Measurements from ENCODE around the gene KIF21B. TPM values are rescaled to one million over a fixed set of nuclear protein-coding genes. Genes with fewer than 3 reads are reported as not detected.

KIF21B gene
- total and polyA plus RNA-seq, 9 donors, result 0.57 to 1.9 (median 0.88) TPM

- DNase-seq, result no peak
- 55 to 67% (median 56%) methylated on average over 4 of the region's 4 CpGs for WGBS, 3 donors
- H3K9me3 ChIP-seq, result no peaks in the 10 kb centered on the region
Measured at GRCh38 chr1:201068976-201069375, 45.5 kb upstream of the KIF21B start.

GRCh38 chr1:201066986-201067385 is 43.5 kb upstream of the KIF21B start:
- no peaks in the 10 kb centered on the region for H3K36me3 ChIP-seq
- no peaks in the 10 kb centered on the region for H3K27me3 ChIP-seq
- whole genome bisulfite sequencing, 3 donors, result 83 to 93% (median 84%) methylated on average over 4 of the region's 4 CpGs
- no peak for TF ChIP-seq POLR2A (IDR thresholded peaks at IDR 0.05)
- no peak for TF ChIP-seq CTCF (IDR thresholded peaks at IDR 0.05)
- no peak for TF ChIP-seq EP300 (IDR thresholded peaks at IDR 0.05)
- H3K9me3 ChIP-seq, result no peaks in the 10 kb centered on the region
- no peak overlapping the region for H3K4me3 ChIP-seq
- no peak overlapping the region for H3K27ac ChIP-seq
- intact Hi-C loops (cut with DNase I), result no loop called here
- DNase-seq, result no peak
- no peaks in the 10 kb centered on the region for H3K4me1 ChIP-seq (ENCODE audit: insufficient read depth)

More at GRCh38 chr1:201068976-201069375, 45.5 kb upstream of the KIF21B start:
- Histone ChIP-seq H3K4me1 (ENCODE audit: insufficient read depth) (no peaks in the 10 kb centered on the region), H3K27ac (no peak overlapping the region), H3K4me3 (no peak overlapping the region), H3K36me3 (no peaks in the 10 kb centered on the region), H3K27me3 (no peaks in the 10 kb centered on the region)
- TF ChIP-seq POLR2A (IDR thresholded peaks at IDR 0.05) (no peak), EP300 (IDR thresholded peaks at IDR 0.05) (no peak), CTCF (IDR thresholded peaks at IDR 0.05) (no peak)
- intact Hi-C loops (cut with DNase I), result no loop called here

GRCh38 chr1:201065686-201066085 is 42.2 kb upstream of the KIF21B start:
- Histone ChIP-seq H3K27me3 (no peaks in the 10 kb centered on the region), H3K36me3 (no peaks in the 10 kb centered on the region), H3K4me1 (ENCODE audit: insufficient read depth) (peaks cover 4% of the 10 kb centered on the region), H3K9me3 (no peaks in the 10 kb centered on the region), H3K4me3 (no peak overlapping the region), H3K27ac (no peak overlapping the region)
- WGBS, 3 donors, result 89 to 91% (median 90%) methylated on average over 10 of the region's 10 CpGs
- TF ChIP-seq CTCF (IDR thresholded peaks at IDR 0.05) (no peak), EP300 (IDR thresholded peaks at IDR 0.05) (no peak), POLR2A (IDR thresholded peaks at IDR 0.05) (no peak)
- no peak for DNase-seq
- intact Hi-C loops (cut with DNase I), result no loop called here

- H3K4me3 ChIP-seq, result no peak overlapping the region
- TF ChIP-seq POLR2A (IDR thresholded peaks at IDR 0.05), result no peak
- TF ChIP-seq CTCF (IDR thresholded peaks at IDR 0.05), result no peak
- no peaks in the 10 kb centered on the region for H3K36me3 ChIP-seq
- intact Hi-C loops (cut with DNase I), result no loop called here
- H3K4me1 ChIP-seq (ENCODE audit: insufficient read depth), result peaks cover 8% of the 10 kb centered on the region
- no peak for DNase-seq
- H3K27me3 ChIP-seq, result no peaks in the 10 kb centered on the region
- no peaks in the 10 kb centered on the region for H3K9me3 ChIP-seq
- WGBS, 3 donors, result 76 to 85% (median 83%) methylated on average over 8 of the region's 8 CpGs
- no peak overlapping the region for H3K27ac ChIP-seq
Measured at GRCh38 chr1:201064806-201065205, 41.3 kb upstream of the KIF21B start.

DNA sequence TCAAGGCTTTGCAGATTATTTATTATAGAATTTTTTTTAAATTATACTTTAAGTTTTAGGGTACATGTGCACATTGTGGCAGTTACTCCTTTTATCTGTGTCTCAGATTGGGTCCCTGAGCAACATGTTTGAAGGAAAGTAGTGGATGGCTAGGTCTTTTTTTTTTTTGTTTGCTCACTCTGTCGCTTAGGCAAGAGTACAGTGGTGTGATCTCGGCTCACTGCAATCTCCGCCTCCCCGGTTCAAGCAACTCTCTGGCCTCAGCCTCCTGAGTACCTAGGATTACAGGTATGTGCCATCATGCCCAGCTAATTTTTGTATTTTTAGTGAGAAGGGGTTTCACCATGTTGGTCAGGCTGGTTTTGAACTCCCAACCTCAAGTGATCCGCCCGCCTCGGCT is 39.6 kb upstream of the KIF21B start:
- Histone ChIP-seq H3K36me3 (no peaks in the 10 kb centered on the region), H3K27ac (no peak overlapping the region), H3K9me3 (no peaks in the 10 kb centered on the region), H3K27me3 (no peaks in the 10 kb centered on the region), H3K4me3 (no peak overlapping the region), H3K4me1 (ENCODE audit: insufficient read depth) (peaks cover 8% of the 10 kb centered on the region)
- 92 to 95% (median 95%) methylated on average over 7 of the region's 7 CpGs for WGBS, 3 donors
- no peak for TF ChIP-seq CTCF (IDR thresholded peaks at IDR 0.05)
- no peak for TF ChIP-seq POLR2A (IDR thresholded peaks at IDR 0.05)
- no peak for TF ChIP-seq EP300 (IDR thresholded peaks at IDR 0.05)
- intact Hi-C loops (cut with DNase I), result no loop called here
- no peak for DNase-seq
